Measurements from ENCODE around the gene PPIE. TPM values are rescaled to one million over a fixed set of nuclear protein-coding genes. Genes with fewer than 3 reads are reported as not detected.
"Not testable (repeated sequence)": the region's sequence is repeated elsewhere in the genome, so short reads cannot be mapped to it uniquely, and the experiment has no call there.

Gene PPIE
- polyA plus RNA-seq, 4 donors: 39.7 to 72.5 (median 55.6) TPM

DNA sequence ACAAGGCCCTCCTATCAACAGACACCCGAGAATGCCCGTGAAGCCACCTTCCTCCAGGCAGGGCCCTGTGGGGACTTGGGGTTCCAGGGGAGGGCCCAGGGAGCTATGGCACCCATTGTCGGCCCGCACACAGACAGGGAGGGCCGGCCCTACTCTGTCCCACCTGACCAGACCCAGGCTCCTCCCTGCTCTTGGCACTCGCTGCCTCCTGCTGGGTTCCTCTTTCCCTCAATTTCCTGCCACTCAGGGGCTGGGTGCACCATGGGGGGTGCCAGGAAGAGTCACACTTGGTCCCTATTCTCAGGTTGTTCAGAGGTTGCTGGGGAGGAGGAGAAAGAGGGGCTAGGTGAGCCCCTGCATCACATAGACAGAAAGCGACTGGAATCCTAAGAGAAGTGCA, 40.5 kb downstream of the PPIE start:
- H3K27ac ChIP-seq (ENCODE audit: low read depth in 1 of 3, low read length in 2 of 3): no peak overlapping the region
- DNase-seq: no peak
- no peaks in the 10 kb centered on the region for H3K9me3 ChIP-seq (ENCODE audit: control insufficient read depth in 2 of 2, insufficient read depth in 1 of 2, low read depth in 1 of 2, low read length in 1 of 2)
- 79 to 94% (median 90%) methylated on average over 5 to 7 of the region's 7 CpGs for WGBS, 3 donors
- H3K4me3 ChIP-seq (ENCODE audit: low read depth in 1 of 3, low read length in 3 of 3): no peak overlapping the region
- no peaks in the 10 kb centered on the region for H3K36me3 ChIP-seq (ENCODE audit: control insufficient read depth in 3 of 3, insufficient read depth in 2 of 3, low read depth in 1 of 3, low read length in 3 of 3)
- H3K27me3 ChIP-seq (ENCODE audit: control insufficient read depth in 3 of 3, insufficient read depth in 3 of 3, low read length in 3 of 3): peaks cover 0 to 13% (median 2%) of the 10 kb centered on the region in 3 donors
- H3K4me1 ChIP-seq (ENCODE audit: control insufficient read depth in 3 of 3, insufficient read depth in 2 of 3, low read depth in 1 of 3, low read length in 2 of 3): peaks cover 0 to 3% (median 0%) of the 10 kb centered on the region in 3 donors
- no peak for FAIRE-seq

DNA sequence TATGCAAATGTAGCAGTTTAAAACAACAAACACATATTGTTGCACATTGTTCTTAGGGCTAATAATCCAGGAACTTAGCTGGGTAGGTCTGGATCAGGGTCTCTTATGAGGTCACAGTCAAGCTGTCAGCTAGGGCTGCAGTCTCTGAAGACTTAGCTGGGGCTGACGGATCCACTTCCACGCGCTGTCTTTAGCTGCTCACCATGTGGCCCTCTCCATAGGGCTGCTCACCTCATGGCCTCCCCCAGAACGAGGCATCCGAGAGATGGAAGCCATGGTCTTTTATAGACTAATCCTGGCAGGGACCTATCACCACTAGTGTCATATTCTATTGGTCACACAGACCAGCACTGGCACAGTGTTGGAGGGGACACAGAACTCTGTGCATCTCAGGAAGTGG, 41.1 kb downstream of the PPIE start:
- 86 to 96% (median 91%) methylated on average over 5 of the region's 5 CpGs for WGBS, 3 donors

DNA sequence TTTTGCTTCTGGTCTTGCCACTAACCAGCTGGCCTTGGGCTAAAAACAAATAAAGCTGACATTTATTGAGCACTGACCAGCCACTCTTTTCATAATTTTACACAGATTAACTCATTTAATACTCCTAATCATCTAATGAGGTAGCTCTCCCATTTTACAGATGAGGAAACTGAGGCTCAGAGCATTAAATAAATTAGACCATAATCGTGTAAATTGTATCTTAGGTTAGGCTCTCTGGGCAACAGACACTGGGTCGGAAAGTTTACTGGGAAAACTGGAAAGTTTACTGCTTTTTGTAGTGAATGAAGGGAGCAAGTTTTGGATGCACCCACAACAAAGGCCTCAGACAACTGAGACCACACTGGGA, 42.6 kb downstream of the PPIE start:
- Histone ChIP-seq H3K36me3 (ENCODE audit: control insufficient read depth in 3 of 3, insufficient read depth in 2 of 3, low read depth in 1 of 3, low read length in 3 of 3) (no peaks in the 10 kb centered on the region), H3K4me3 (ENCODE audit: low read depth in 1 of 3, low read length in 3 of 3) (no peak overlapping the region), H3K27ac (ENCODE audit: low read depth in 1 of 3, low read length in 2 of 3) (no peak overlapping the region), H3K9me3 (ENCODE audit: control insufficient read depth in 2 of 2, insufficient read depth in 1 of 2, low read depth in 1 of 2, low read length in 1 of 2) (no peaks in the 10 kb centered on the region), H3K27me3 (ENCODE audit: control insufficient read depth in 3 of 3, insufficient read depth in 3 of 3, low read length in 3 of 3) (peaks cover 0 to 16% (median 2%) of the 10 kb centered on the region in 3 donors), H3K4me1 (ENCODE audit: control insufficient read depth in 3 of 3, insufficient read depth in 2 of 3, low read depth in 1 of 3, low read length in 2 of 3) (no peaks in the 10 kb centered on the region)
- 85 to 91% (median 87%) methylated on average over 2 of the region's 2 CpGs for WGBS, 3 donors
- DNase-seq (no peak), FAIRE-seq (no peak)

More for the DNA sequence above, 41.1 kb downstream of the PPIE start:
- no peaks in the 10 kb centered on the region for H3K9me3 ChIP-seq (ENCODE audit: control insufficient read depth in 2 of 2, insufficient read depth in 1 of 2, low read depth in 1 of 2, low read length in 1 of 2)
- peaks cover 0 to 3% (median 0%) of the 10 kb centered on the region in 3 donors for H3K4me1 ChIP-seq (ENCODE audit: control insufficient read depth in 3 of 3, insufficient read depth in 2 of 3, low read depth in 1 of 3, low read length in 2 of 3)
- DNase-seq (no peak), FAIRE-seq (no peak)
- H3K27me3 ChIP-seq (ENCODE audit: control insufficient read depth in 3 of 3, insufficient read depth in 3 of 3, low read length in 3 of 3): peaks cover 0 to 13% (median 2%) of the 10 kb centered on the region in 3 donors
- H3K27ac ChIP-seq (ENCODE audit: low read depth in 1 of 3, low read length in 2 of 3): no peak overlapping the region
- H3K4me3 ChIP-seq (ENCODE audit: low read depth in 1 of 3, low read length in 3 of 3): no peak overlapping the region
- H3K36me3 ChIP-seq (ENCODE audit: control insufficient read depth in 3 of 3, insufficient read depth in 2 of 3, low read depth in 1 of 3, low read length in 3 of 3): no peaks in the 10 kb centered on the region

DNA sequence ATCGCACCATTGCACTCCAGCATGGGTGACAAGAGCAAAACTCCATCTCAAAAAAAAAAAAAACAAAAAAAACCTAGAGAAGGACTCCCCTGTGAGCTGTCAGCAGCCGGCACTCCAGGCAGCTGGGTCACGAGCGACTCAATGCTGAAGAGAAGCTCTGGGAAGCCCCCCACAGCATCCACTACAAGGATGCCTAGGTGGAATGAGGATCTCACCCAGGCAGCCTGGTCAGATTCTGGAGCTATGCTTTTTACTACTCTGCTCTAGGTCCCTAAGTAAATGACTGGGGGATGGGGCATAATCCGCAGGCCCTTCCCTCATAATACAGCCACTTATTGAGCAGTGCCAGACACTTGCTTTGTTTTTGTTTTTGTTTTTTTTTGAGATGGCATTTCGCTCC, 43.4 kb downstream of the PPIE start:
- FAIRE-seq (no peak), DNase-seq (no peak)
- H3K4me3 ChIP-seq (ENCODE audit: low read depth in 1 of 3, low read length in 3 of 3): no peak overlapping the region
- WGBS, 3 donors: 85 to 94% (median 92%) methylated on average over 6 of the region's 6 CpGs
- H3K36me3 ChIP-seq (ENCODE audit: control insufficient read depth in 3 of 3, insufficient read depth in 2 of 3, low read depth in 1 of 3, low read length in 3 of 3): no peaks in the 10 kb centered on the region
- peaks cover 0 to 20% (median 2%) of the 10 kb centered on the region in 3 donors for H3K27me3 ChIP-seq (ENCODE audit: control insufficient read depth in 3 of 3, insufficient read depth in 3 of 3, low read length in 3 of 3)
- no peaks in the 10 kb centered on the region for H3K4me1 ChIP-seq (ENCODE audit: control insufficient read depth in 3 of 3, insufficient read depth in 2 of 3, low read depth in 1 of 3, low read length in 2 of 3)
- H3K27ac ChIP-seq (ENCODE audit: low read depth in 1 of 3, low read length in 2 of 3): no peak overlapping the region
- H3K9me3 ChIP-seq (ENCODE audit: control insufficient read depth in 2 of 2, insufficient read depth in 1 of 2, low read depth in 1 of 2, low read length in 1 of 2): no peaks in the 10 kb centered on the region

DNA sequence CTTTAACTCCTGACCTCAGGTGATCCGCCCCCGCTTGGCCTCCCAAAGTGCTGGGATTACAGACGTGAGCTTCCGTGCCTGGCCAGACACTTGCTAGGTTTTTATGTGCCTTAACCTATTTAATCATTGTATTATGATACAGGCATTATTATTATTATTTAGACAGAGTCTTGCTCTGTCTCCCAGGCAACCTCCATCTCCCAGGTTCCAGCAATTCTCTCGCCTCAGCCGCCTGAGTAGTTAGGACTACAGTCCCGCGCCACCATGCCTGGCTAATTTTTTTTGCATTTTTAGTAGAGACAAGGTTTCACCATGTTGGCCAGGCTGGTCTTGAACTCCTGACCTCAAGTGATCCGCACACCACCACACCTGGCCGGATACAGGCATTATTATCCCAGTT, 44.0 kb downstream of the PPIE start:
- WGBS, 3 donors: 91 to 93% (median 91%) methylated on average over 10 of the region's 10 CpGs
- not testable (repeated sequence) for H3K4me1 ChIP-seq (ENCODE audit: control insufficient read depth in 3 of 3, insufficient read depth in 2 of 3, low read depth in 1 of 3, low read length in 2 of 3); DNase-seq

DNA sequence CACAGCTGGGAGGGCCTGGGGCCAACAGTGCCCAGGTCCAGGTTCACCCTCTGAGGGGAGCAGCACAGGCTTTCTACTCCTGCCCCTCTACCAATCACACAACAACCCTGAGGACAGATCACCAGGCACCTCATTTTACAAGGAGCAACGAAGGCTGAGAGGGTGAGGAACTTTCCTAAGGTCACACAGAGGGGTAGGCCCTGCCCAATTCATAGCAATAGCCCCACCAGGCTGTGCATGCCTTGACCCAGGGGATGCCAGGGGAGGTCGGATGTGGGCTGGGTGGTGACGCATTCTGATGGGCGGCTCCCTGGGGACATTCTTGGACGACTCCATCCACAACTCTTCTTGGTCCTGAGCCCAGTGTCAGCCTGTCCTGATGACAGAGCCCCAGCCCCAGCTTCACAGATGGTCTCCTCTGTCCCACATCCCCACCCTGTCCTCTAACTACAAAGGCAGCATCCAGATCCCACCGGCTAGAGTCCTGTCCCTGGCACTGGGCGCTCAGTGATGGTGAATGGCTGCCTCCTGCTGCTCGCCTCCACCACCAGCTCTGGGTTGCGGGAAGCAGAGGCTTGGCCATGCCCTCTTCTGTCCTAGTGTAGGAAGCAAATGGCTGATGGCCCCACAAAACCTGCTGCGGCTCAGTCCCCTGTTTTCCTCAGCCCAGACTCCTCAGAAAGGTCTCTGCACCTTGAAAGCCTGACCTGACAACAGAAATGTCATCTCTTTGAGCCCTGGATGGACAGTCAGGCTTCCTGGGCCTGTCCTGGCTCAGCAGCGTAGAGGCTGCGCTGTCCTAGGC, 47.8 kb downstream of the PPIE start:
- FAIRE-seq; H3K36me3 ChIP-seq (ENCODE audit: control insufficient read depth in 3 of 3, insufficient read depth in 2 of 3, low read depth in 1 of 3, low read length in 3 of 3); H3K27ac ChIP-seq (ENCODE audit: low read depth in 1 of 3, low read length in 2 of 3); DNase-seq; H3K4me1 ChIP-seq (ENCODE audit: control insufficient read depth in 3 of 3, insufficient read depth in 2 of 3, low read depth in 1 of 3, low read length in 2 of 3); H3K4me3 ChIP-seq (ENCODE audit: low read depth in 1 of 3, low read length in 3 of 3); H3K9me3 ChIP-seq (ENCODE audit: control insufficient read depth in 2 of 2, insufficient read depth in 1 of 2, low read depth in 1 of 2, low read length in 1 of 2): not testable (repeated sequence)
- H3K27me3 ChIP-seq (ENCODE audit: control insufficient read depth in 3 of 3, insufficient read depth in 3 of 3, low read length in 3 of 3): peaks cover 0 to 31% (median 0%) of the 10 kb centered on the region in 3 donors
- 90 to 96% (median 93%) methylated on average over 9 of the region's 12 CpGs for WGBS, 3 donors

More for the DNA sequence above, 44.0 kb downstream of the PPIE start:
- not testable (repeated sequence) for H3K27ac ChIP-seq (ENCODE audit: low read depth in 1 of 3, low read length in 2 of 3); H3K36me3 ChIP-seq (ENCODE audit: control insufficient read depth in 3 of 3, insufficient read depth in 2 of 3, low read depth in 1 of 3, low read length in 3 of 3); FAIRE-seq; H3K9me3 ChIP-seq (ENCODE audit: control insufficient read depth in 2 of 2, insufficient read depth in 1 of 2, low read depth in 1 of 2, low read length in 1 of 2); H3K4me3 ChIP-seq (ENCODE audit: low read depth in 1 of 3, low read length in 3 of 3)
- peaks cover 0 to 26% (median 2%) of the 10 kb centered on the region in 3 donors for H3K27me3 ChIP-seq (ENCODE audit: control insufficient read depth in 3 of 3, insufficient read depth in 3 of 3, low read length in 3 of 3)

DNA sequence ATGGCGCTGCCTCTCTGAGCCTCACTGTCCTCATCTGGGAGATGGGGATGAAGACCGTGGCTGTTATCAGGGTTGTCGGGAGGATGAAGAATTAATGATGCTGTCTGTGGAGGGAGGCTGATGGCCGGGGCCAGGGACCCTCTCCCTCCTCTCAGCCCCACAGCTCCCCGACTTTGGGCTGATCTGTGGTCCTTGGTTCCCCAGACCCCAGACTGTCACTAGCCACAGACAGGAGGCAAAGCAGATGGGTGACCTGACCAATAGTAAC, 48.4 kb downstream of the PPIE start:
- not testable (repeated sequence) for DNase-seq; FAIRE-seq; H3K27ac ChIP-seq (ENCODE audit: low read depth in 1 of 3, low read length in 2 of 3); H3K36me3 ChIP-seq (ENCODE audit: control insufficient read depth in 3 of 3, insufficient read depth in 2 of 3, low read depth in 1 of 3, low read length in 3 of 3); H3K4me1 ChIP-seq (ENCODE audit: control insufficient read depth in 3 of 3, insufficient read depth in 2 of 3, low read depth in 1 of 3, low read length in 2 of 3); H3K9me3 ChIP-seq (ENCODE audit: control insufficient read depth in 2 of 2, insufficient read depth in 1 of 2, low read depth in 1 of 2, low read length in 1 of 2)
- H3K27me3 ChIP-seq (ENCODE audit: control insufficient read depth in 3 of 3, insufficient read depth in 3 of 3, low read length in 3 of 3): peaks cover 0 to 35% (median 0%) of the 10 kb centered on the region in 3 donors
- 88 to 96% (median 89%) methylated on average over 4 to 5 of the region's 5 CpGs for WGBS, 3 donors
- peak overlapping the region in 1 of 3 donors; percentile 74 for H3K4me3 ChIP-seq (ENCODE audit: low read depth in 1 of 3, low read length in 3 of 3)

DNA sequence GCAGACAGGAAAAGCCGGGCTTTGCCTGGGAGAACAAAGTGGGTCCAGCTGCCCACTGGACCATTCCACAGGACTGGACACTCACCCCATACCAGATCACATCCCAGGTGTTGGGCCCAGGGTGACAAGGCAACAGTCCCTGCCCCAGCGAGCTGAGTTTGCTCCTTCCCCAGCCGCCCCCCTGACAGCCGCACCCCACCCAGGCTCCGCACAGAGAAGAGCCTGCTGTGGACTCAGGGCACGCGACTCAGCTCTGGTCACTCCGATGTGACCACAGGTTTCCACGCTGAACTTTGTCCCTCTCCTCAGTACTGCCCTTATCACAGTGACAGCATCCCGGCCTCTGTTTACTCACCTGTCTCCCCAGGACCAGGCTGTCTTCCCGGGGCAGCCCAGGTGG, 48.8 kb downstream of the PPIE start:
- H3K4me3 ChIP-seq (ENCODE audit: low read depth in 1 of 3, low read length in 3 of 3): peak overlapping the region in 1 of 3 donors; percentile 74
- H3K27me3 ChIP-seq (ENCODE audit: control insufficient read depth in 3 of 3, insufficient read depth in 3 of 3, low read length in 3 of 3): peaks cover 0 to 35% (median 0%) of the 10 kb centered on the region in 3 donors
- no peaks in the 10 kb centered on the region for H3K36me3 ChIP-seq (ENCODE audit: control insufficient read depth in 3 of 3, insufficient read depth in 2 of 3, low read depth in 1 of 3, low read length in 3 of 3)
- DNase-seq: peak; percentile 33 to 42
- no peaks in the 10 kb centered on the region for H3K4me1 ChIP-seq (ENCODE audit: control insufficient read depth in 3 of 3, insufficient read depth in 2 of 3, low read depth in 1 of 3, low read length in 2 of 3)
- no peak overlapping the region for H3K27ac ChIP-seq (ENCODE audit: low read depth in 1 of 3, low read length in 2 of 3)
- no peaks in the 10 kb centered on the region for H3K9me3 ChIP-seq (ENCODE audit: control insufficient read depth in 2 of 2, insufficient read depth in 1 of 2, low read depth in 1 of 2, low read length in 1 of 2)
- WGBS, 3 donors: 36 to 56% (median 56%) methylated on average over 11 of the region's 11 CpGs
- no peak for FAIRE-seq

DNA sequence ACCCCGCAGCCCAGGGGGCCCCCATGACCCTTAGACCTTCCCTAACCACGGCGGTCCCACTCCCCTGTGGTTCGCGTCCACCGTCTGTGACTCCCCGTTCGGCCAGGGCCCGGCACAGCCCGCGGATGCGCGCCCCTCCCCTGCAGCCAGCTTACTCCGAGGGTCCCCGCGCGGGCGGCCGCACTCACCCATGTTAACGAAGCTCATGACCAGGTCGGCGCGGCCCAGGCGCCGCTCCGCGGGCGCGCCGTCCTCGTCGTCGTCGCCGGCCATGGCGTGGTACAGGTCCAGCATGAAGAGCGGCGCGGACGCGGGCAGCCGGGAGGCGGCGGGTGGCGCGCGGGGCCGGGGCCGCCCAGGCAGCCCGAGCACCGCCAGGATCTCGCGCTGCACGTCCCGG, 49.3 kb downstream of the PPIE start:
- H3K27me3 ChIP-seq (ENCODE audit: control insufficient read depth in 3 of 3, insufficient read depth in 3 of 3, low read length in 3 of 3): peaks cover 0 to 35% (median 0%) of the 10 kb centered on the region in 3 donors
- not testable (repeated sequence) for FAIRE-seq; H3K4me1 ChIP-seq (ENCODE audit: control insufficient read depth in 3 of 3, insufficient read depth in 2 of 3, low read depth in 1 of 3, low read length in 2 of 3); H3K36me3 ChIP-seq (ENCODE audit: control insufficient read depth in 3 of 3, insufficient read depth in 2 of 3, low read depth in 1 of 3, low read length in 3 of 3); H3K9me3 ChIP-seq (ENCODE audit: control insufficient read depth in 2 of 2, insufficient read depth in 1 of 2, low read depth in 1 of 2, low read length in 1 of 2)
- H3K4me3 ChIP-seq (ENCODE audit: low read depth in 1 of 3, low read length in 3 of 3): peak overlapping the region in 2 of 3 donors; percentile 57 to 74
- DNase-seq: peak in 1 of 2 donors; percentile 22
- WGBS, 3 donors: 3 to 7% (median 7%) methylated on average over 28 to 53 of the region's 55 CpGs
- peak overlapping the region in 1 of 3 donors; percentile 55 for H3K27ac ChIP-seq (ENCODE audit: low read depth in 1 of 3, low read length in 2 of 3)

All from small intestine (tissue), 7 donors.